ENCODE data around the gene WDR70.

Gene WDR70

GRCh38 chr5:37532976-37533740 is 154.0 kb downstream of the WDR70 start:
- Histone ChIP-seq H3K4me3 (ENCODE audit: insufficient read depth, low read length, poor library complexity, severe bottlenecking) (no peak overlapping the region), H3F3A (ENCODE audit: insufficient read depth) (no peaks in the 10 kb centered on the region), H3K9me3 (ENCODE audit: insufficient read depth, low read length) (no peaks in the 10 kb centered on the region), H3K4me2 (ENCODE audit: low read depth, low read length, poor library complexity, severe bottlenecking) (no peak overlapping the region), H3K9ac (ENCODE audit: low read length) (no peak overlapping the region), H3K9me2 (replicated peaks; ENCODE audit: insufficient read depth, low read length) (no peaks in the 10 kb centered on the region), H3K27ac (ENCODE audit: low read depth, low read length) (no peak overlapping the region), H3K79me2 (ENCODE audit: insufficient read depth, low read length) (no peaks in the 10 kb centered on the region), H2AFZ (ENCODE audit: low read depth, low read length, severe bottlenecking) (no peak overlapping the region), H3K36me3 (ENCODE audit: low read length) (no peaks in the 10 kb centered on the region), H4K20me1 (ENCODE audit: low read depth, low read length) (no peaks in the 10 kb centered on the region), H3K27me3 (ENCODE audit: low read length) (no peaks in the 10 kb centered on the region)
- TF ChIP-seq, protein P1, sequence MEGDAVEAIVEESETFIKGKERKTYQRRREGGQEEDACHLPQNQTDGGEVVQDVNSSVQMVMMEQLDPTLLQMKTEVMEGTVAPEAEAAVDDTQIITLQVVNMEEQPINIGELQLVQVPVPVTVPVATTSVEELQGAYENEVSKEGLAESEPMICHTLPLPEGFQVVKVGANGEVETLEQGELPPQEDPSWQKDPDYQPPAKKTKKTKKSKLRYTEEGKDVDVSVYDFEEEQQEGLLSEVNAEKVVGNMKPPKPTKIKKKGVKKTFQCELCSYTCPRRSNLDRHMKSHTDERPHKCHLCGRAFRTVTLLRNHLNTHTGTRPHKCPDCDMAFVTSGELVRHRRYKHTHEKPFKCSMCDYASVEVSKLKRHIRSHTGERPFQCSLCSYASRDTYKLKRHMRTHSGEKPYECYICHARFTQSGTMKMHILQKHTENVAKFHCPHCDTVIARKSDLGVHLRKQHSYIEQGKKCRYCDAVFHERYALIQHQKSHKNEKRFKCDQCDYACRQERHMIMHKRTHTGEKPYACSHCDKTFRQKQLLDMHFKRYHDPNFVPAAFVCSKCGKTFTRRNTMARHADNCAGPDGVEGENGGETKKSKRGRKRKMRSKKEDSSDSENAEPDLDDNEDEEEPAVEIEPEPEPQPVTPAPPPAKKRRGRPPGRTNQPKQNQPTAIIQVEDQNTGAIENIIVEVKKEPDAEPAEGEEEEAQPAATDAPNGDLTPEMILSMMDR (IDR thresholded peaks at IDR 0.05; ENCODE audit: insufficient read depth, low read length, poor library complexity, severe bottlenecking), result no peak
- TF ChIP-seq EZH2phosphoT487 (conservative IDR thresholded peaks at IDR 0.05; ENCODE audit: low read length), result no peak

GRCh38 chr5:37533851-37534250 is 154.7 kb downstream of the WDR70 start:
- Histone ChIP-seq H3K9me3 (ENCODE audit: insufficient read depth, low read length) (no peaks in the 10 kb centered on the region), H2AFZ (ENCODE audit: low read depth, low read length, severe bottlenecking) (no peak overlapping the region), H3K9me2 (replicated peaks; ENCODE audit: insufficient read depth, low read length) (no peaks in the 10 kb centered on the region), H3K4me2 (ENCODE audit: low read depth, low read length, poor library complexity, severe bottlenecking) (no peak overlapping the region), H3K79me2 (ENCODE audit: insufficient read depth, low read length) (no peaks in the 10 kb centered on the region), H3K9ac (ENCODE audit: low read length) (no peak overlapping the region), H3K4me3 (ENCODE audit: insufficient read depth, low read length, poor library complexity, severe bottlenecking) (no peak overlapping the region), H3K36me3 (ENCODE audit: low read length) (no peaks in the 10 kb centered on the region), H3K27ac (ENCODE audit: low read depth, low read length) (no peak overlapping the region), H3K27me3 (ENCODE audit: low read length) (no peaks in the 10 kb centered on the region), H4K20me1 (ENCODE audit: low read depth, low read length) (no peaks in the 10 kb centered on the region), H3F3A (ENCODE audit: insufficient read depth) (no peaks in the 10 kb centered on the region)
- no peak for TF ChIP-seq EZH2phosphoT487 (conservative IDR thresholded peaks at IDR 0.05; ENCODE audit: low read length)
- TF ChIP-seq, protein P1 (IDR thresholded peaks at IDR 0.05; ENCODE audit: insufficient read depth, low read length, poor library complexity, severe bottlenecking), result no peak

- no peaks in the 10 kb centered on the region for H3K36me3 ChIP-seq (ENCODE audit: low read length)
- H3K27me3 ChIP-seq (ENCODE audit: low read length), result no peaks in the 10 kb centered on the region
- no peaks in the 10 kb centered on the region for H3K79me2 ChIP-seq (ENCODE audit: insufficient read depth, low read length)
- H3F3A ChIP-seq (ENCODE audit: insufficient read depth), result no peaks in the 10 kb centered on the region
- H3K27ac ChIP-seq (ENCODE audit: low read depth, low read length), result no peak overlapping the region
- no peak overlapping the region for H3K9ac ChIP-seq (ENCODE audit: low read length)
- no peaks in the 10 kb centered on the region for H3K9me3 ChIP-seq (ENCODE audit: insufficient read depth, low read length)
- H3K9me2 ChIP-seq (replicated peaks; ENCODE audit: insufficient read depth, low read length), result no peaks in the 10 kb centered on the region
- H2AFZ ChIP-seq (ENCODE audit: low read depth, low read length, severe bottlenecking), result no peak overlapping the region
- no peak overlapping the region for H3K4me2 ChIP-seq (ENCODE audit: low read depth, low read length, poor library complexity, severe bottlenecking)
- H3K4me3 ChIP-seq (ENCODE audit: insufficient read depth, low read length, poor library complexity, severe bottlenecking), result no peak overlapping the region
- no peaks in the 10 kb centered on the region for H4K20me1 ChIP-seq (ENCODE audit: low read depth, low read length)
- TF ChIP-seq, protein P1 (IDR thresholded peaks at IDR 0.05; ENCODE audit: insufficient read depth, low read length, poor library complexity, severe bottlenecking), result no peak
- no peak for TF ChIP-seq EZH2phosphoT487 (conservative IDR thresholded peaks at IDR 0.05; ENCODE audit: low read length)
Observed at GRCh38 chr5:37539459-37539858, 160.3 kb downstream of the WDR70 start.
